ENCODE results near the gene CLDN4.
A peak's percentile ranks its signal among the peaks of the same experiment; 100 is the strongest.

The CLDN4 gene

DNA sequence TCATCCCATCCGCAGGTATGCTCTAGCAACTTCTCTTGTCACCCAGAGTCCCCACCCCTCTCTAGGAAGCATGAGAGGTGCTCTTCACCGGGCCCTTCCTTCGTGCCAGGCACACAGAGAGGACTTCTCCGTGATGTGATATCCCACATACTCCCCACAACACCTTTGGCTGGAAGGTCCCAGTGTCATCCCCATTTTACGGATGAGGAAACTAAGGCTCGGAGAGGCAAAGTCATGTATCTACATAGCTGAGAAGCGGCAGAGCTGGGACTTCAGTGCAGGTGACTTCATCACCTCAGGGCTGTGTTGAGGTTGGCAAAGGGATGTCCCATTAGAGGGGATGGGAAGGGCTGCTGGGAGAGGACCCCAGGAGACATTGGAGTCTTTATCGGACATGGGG lies 45.6 kb downstream of the CLDN4 start:
- DNase-seq (ENCODE audit: low spot score): no peak

DNA sequence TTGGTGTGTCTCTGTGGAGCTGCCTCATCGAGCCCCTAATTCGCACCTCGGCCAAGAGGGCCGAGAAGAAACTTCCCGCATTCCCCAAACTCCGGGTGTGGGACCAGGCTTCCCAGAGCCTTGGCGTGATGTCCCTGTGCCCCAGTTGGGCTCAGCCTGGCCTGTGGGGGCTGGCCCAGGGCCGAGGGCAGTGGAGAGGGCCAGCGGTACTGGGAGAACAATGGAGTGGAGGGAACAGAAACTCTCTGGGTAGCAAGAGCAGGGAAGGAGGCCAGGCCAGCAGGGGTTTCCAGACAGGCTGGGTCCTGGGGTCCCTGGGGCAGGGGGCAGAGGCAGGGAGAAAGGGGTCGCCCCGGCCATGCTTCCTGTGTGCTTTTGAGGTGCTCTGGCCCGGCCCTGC lies 46.2 kb downstream of the CLDN4 start:
- no peak for DNase-seq (ENCODE audit: low spot score)

DNA sequence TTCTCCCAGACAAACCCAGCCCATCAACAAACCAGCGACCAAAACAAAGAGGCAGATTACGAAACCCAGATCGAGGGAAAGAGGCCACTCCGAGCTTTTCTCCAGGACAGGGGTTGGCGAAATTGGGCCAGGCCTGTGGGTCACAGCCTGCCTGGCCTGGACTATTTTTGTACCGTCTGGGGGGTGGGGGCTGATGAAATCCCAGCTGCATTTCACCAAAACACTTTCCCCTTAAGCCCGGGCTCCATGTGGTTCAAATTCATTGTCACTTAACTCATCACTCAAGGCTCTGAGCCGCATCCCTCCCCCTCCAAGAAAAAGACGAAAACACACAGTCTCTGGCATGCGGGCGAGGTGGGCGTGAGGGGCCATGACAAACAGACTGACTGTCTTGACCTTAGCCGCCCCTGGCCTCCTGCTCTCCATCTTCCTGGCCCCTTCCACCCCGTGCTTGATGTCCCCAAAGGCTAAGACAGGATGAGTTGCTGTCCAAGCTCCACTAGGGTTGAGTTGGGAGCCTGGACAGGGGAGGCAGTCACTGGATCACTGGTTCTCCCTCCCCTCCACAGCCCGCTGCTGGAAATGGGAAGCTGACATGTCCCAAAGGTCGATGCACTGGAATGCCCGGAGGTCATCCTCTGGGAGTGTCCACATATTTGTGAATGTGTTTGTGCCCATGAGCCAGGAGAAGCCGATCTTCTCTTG lies 49.3 kb downstream of the CLDN4 start:
- peak; percentile 87 for DNase-seq (ENCODE audit: low spot score)

DNA sequence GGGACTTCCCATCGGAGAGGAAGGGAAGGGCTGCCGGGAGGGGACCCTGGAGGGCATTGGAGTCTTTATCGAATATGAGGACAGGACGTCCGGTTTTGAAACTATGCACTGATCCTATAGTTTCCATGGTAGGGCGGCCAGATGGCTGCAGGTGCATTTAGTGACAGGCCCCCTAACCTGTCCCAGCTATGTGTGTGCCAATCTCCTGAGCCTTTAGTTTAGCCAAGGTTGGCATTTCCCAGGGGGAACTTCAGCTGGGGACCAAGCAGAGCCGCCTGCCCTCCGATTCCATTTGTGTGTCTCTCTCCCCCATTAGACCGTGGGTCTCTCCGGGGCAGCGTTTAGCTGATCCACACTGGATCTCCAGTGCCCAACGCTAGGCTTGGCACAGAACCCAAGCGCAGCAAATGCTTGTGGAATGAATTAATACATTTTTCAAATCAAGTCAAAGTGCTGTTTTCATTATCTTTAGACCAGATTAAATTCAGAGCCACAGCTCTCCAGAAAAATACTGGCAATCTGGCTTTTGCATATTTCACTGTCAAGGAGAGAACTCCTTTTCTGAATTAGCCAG lies 50.0 kb downstream of the CLDN4 start:
- DNase-seq (ENCODE audit: low spot score): no peak

DNA sequence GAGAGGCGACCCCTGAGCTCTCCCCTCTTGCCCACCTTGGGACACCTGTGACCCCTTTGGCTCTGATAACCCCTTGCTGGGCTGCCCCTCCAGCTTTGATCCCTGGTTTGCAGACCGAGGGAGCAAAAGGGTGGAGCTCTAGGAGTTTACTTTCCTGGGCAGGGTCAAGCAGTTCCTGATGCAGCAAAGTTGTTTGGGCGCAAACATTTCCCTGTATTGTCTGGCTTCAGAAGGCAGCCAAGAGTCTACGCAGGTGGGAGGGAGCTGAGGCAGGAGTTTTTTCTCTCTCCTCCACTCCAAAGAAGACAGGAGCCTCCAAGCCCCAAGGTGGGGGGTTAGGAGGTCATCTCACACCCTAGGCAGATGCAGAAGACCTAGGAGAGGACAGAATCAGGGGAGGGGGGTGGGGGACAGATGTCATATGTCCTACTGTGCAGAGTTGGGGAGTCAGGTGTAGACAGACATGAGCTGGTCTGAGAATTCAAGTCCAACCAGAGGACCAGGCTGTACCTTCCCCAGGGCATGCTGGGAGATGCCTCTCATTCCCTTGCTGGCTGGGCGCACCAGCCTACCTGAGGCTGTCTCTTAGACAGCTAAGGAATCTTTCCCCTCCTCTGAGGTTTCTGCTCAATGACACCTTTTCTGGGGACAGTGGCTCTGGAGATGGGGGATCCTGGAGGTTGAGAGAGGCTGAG lies 50.7 kb downstream of the CLDN4 start:
- DNase-seq (ENCODE audit: low spot score): no peak

DNA sequence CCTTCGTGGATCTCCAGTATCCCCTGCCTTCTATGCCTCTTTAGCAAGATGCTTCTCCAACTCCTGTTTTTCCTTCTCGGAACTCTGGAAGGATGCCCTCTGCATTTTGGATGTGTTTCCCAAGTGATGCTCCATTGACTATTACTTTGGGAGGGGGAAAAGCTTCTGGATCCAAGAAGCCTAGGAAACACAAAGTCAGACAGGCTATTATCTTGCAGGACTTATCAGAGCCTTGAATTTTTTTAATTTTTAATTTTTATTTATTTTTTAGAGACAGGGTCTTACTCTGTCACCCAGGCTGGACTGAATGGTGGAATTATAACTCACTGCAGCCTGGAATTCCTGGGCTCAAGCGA lies 51.2 kb downstream of the CLDN4 start:
- no peak for DNase-seq (ENCODE audit: low spot score)

Measured in GM03348 (cell line).